ENCODE data around the gene MRPL58. TPM values are rescaled to one million over a fixed set of nuclear protein-coding genes. Genes with fewer than 3 reads are reported as not detected.

Gene MRPL58
- total RNA-seq, 1 donor from 2014 or later, result 25.1 TPM

- Mint-ChIP-seq H3K4me3 (ENCODE audit: unreplicated experiment) (no peak overlapping the region), H3K9me3 (ENCODE audit: unreplicated experiment) (no peaks in the 10 kb centered on the region), H3K27me3 (ENCODE audit: unreplicated experiment) (no peaks in the 10 kb centered on the region), H3K27ac (ENCODE audit: unreplicated experiment) (peak overlapping the region; percentile 27), H3K36me3 (ENCODE audit: unreplicated experiment) (peaks cover 21% of the 10 kb centered on the region), H3K4me1 (ENCODE audit: unreplicated experiment) (peaks cover 5% of the 10 kb centered on the region)
- no peak for TF ChIP-seq CTCF (IDR thresholded peaks at IDR 0.05)
- DNase-seq (ENCODE audit: extremely low spot score, unreplicated experiment), result no peak
These were observed 52.5 kb downstream of the MRPL58 start for GRCh38 chr17:75064867-75065561.

- Mint-ChIP-seq H3K36me3 (ENCODE audit: unreplicated experiment) (peaks cover 21% of the 10 kb centered on the region), H3K4me1 (ENCODE audit: unreplicated experiment) (peaks cover 2% of the 10 kb centered on the region), H3K27ac (ENCODE audit: unreplicated experiment) (no peak overlapping the region), H3K4me3 (ENCODE audit: unreplicated experiment) (no peak overlapping the region), H3K9me3 (ENCODE audit: unreplicated experiment) (no peaks in the 10 kb centered on the region), H3K27me3 (ENCODE audit: unreplicated experiment) (no peaks in the 10 kb centered on the region)
- DNase-seq (ENCODE audit: extremely low spot score, unreplicated experiment), result no peak
- no peak for TF ChIP-seq CTCF (IDR thresholded peaks at IDR 0.05)
These were observed 53.2 kb downstream of the MRPL58 start for GRCh38 chr17:75065562-75066151.

GRCh38 chr17:75067856-75068255 lies 55.4 kb downstream of the MRPL58 start:
- Mint-ChIP-seq H3K36me3 (ENCODE audit: unreplicated experiment) (peaks cover 13% of the 10 kb centered on the region), H3K27me3 (ENCODE audit: unreplicated experiment) (no peaks in the 10 kb centered on the region), H3K4me1 (ENCODE audit: unreplicated experiment) (peaks cover 2% of the 10 kb centered on the region), H3K9me3 (ENCODE audit: unreplicated experiment) (no peaks in the 10 kb centered on the region), H3K4me3 (ENCODE audit: unreplicated experiment) (no peak overlapping the region), H3K27ac (ENCODE audit: unreplicated experiment) (no peak overlapping the region)
- DNase-seq (ENCODE audit: extremely low spot score, unreplicated experiment), result no peak
- no peak for TF ChIP-seq CTCF (IDR thresholded peaks at IDR 0.05)

- no peak for DNase-seq (ENCODE audit: extremely low spot score, unreplicated experiment)
- Mint-ChIP-seq H3K27ac (ENCODE audit: unreplicated experiment) (no peak overlapping the region), H3K27me3 (ENCODE audit: unreplicated experiment) (no peaks in the 10 kb centered on the region), H3K36me3 (ENCODE audit: unreplicated experiment) (peaks cover 5% of the 10 kb centered on the region), H3K9me3 (ENCODE audit: unreplicated experiment) (no peaks in the 10 kb centered on the region), H3K4me1 (ENCODE audit: unreplicated experiment) (peaks cover 2% of the 10 kb centered on the region), H3K4me3 (ENCODE audit: unreplicated experiment) (no peak overlapping the region)
- TF ChIP-seq CTCF (IDR thresholded peaks at IDR 0.05), result no peak
These were observed 56.3 kb downstream of the MRPL58 start for GRCh38 chr17:75068750-75069149.

GRCh38 chr17:75069783-75070182 lies 57.3 kb downstream of the MRPL58 start:
- TF ChIP-seq CTCF (IDR thresholded peaks at IDR 0.05), result peak; percentile 65
- no peak overlapping the region for H3K27ac Mint-ChIP-seq (ENCODE audit: unreplicated experiment)
- H3K27me3 Mint-ChIP-seq (ENCODE audit: unreplicated experiment), result no peaks in the 10 kb centered on the region
- peaks cover 2% of the 10 kb centered on the region for H3K4me1 Mint-ChIP-seq (ENCODE audit: unreplicated experiment)
- H3K9me3 Mint-ChIP-seq (ENCODE audit: unreplicated experiment), result no peaks in the 10 kb centered on the region
- no peak for DNase-seq (ENCODE audit: extremely low spot score, unreplicated experiment)
- peaks cover 1% of the 10 kb centered on the region for H3K36me3 Mint-ChIP-seq (ENCODE audit: unreplicated experiment)
- no peak overlapping the region for H3K4me3 Mint-ChIP-seq (ENCODE audit: unreplicated experiment)

Other genes starting within 250 kb of the MRPL58 start
- gene NAT9, start 236.3 kb upstream of the MRPL58 start, total RNA-seq, result 48.6 and 52.5 TPM in 2 replicates
- gene GRIN2C, start 152.8 kb upstream of the MRPL58 start, total RNA-seq, result 0.10 and 0.13 TPM in 2 replicates
- 9.1 and 11.2 TPM in 2 replicates for gene FDXR, start 139.7 kb upstream of the MRPL58 start, total RNA-seq
- gene FADS6, start 119.0 kb upstream of the MRPL58 start, total RNA-seq, result not detected in 2 replicates
- not detected in 2 replicates for gene USH1G, start 89.4 kb upstream of the MRPL58 start, total RNA-seq
- gene OTOP2, start 88.4 kb upstream of the MRPL58 start, total RNA-seq, result not detected in 2 replicates
- not detected in 2 replicates for gene OTOP3, start 76.8 kb upstream of the MRPL58 start, total RNA-seq
- gene HID1, start 39.9 kb upstream of the MRPL58 start, total RNA-seq, result 10.1 and 11.9 TPM in 2 replicates
- 21.4 and 22.8 TPM in 2 replicates for gene CDR2L, start 25.0 kb upstream of the MRPL58 start, total RNA-seq
- gene ATP5PD, start 34.3 kb downstream of the MRPL58 start, total RNA-seq, result 195 and 212 TPM in 2 replicates
- gene KCTD2, start 34.6 kb downstream of the MRPL58 start, total RNA-seq, result 22.3 and 23.7 TPM in 2 replicates
- gene SLC16A5, start 75.3 kb downstream of the MRPL58 start, total RNA-seq, result 7.0 and 7.6 TPM in 2 replicates
- 12.8 and 13.6 TPM in 2 replicates for gene ARMC7, start 97.3 kb downstream of the MRPL58 start, total RNA-seq
- 45.6 and 48.2 TPM in 2 replicates for gene NT5C, start 119.1 kb downstream of the MRPL58 start, total RNA-seq
- 89.7 and 95.9 TPM in 2 replicates for gene JPT1, start 141.8 kb downstream of the MRPL58 start, total RNA-seq
- 472 and 483 TPM in 2 replicates for gene SUMO2, start 170.3 kb downstream of the MRPL58 start, total RNA-seq
- 58.1 and 61.1 TPM in 2 replicates for gene NUP85, start 193.0 kb downstream of the MRPL58 start, total RNA-seq
- 34.3 and 34.6 TPM in 2 replicates for gene GGA3, start 248.9 kb downstream of the MRPL58 start, total RNA-seq
- 49.6 and 50.4 TPM in 2 replicates for gene MRPS7, start 249.2 kb downstream of the MRPL58 start, total RNA-seq